Cerebellar cortex (tissue), 1 donor: ENCODE measurements around the gene RPL12.
"Not testable (repeated sequence)": the region's sequence is repeated elsewhere in the genome, so short reads cannot be mapped to it uniquely, and the experiment has no call there.

Source experiments
- DNase-seq: peaks from one replicate; pipeline ENCODE4 v3.0.0-alpha.2; 2015; ENCODE audit warnings: low spot score

The RPL12 gene

DNA sequence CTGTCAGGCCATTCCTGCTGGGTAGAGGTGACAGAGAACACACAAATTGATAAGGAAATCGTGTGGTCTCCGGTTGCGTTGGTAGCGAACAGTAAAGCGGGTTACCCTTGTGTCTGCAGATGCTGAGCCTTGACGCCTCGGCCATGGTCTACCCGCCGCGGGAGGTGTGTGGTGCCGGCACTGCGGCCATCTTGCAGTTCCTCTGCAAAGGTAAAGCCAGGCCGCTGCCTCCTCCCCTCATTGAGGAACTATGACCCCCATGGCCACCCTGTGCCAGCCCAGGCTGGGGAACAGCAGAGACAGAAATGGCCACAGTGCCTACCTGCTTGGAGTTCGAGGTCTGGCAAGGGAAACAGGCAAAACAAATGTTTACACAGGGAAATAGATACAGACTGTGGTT is 16.4 kb upstream of the RPL12 start:
- no peak for DNase-seq

DNA sequence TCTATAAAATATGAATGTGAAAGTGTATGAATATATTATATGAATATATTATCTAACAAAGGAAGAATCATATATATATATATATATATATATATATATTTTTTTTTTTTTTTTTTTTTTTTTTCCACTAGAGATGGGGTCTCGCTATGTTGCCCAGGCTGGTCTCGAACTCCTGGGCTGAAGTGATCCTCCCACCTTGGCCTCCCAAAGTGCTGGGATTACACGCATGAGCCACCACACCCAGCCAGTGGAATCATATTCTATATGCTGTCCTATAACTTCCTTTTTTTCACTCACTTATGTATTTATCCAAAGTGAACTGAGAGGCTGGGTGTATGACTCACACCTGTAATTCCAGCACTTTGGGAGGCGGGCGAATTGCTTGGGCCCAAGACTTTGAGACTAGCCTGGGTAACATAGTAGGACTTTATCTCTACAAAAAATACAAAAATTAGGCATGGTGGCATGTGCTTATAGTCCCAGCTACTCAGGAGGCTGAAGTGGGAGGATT is 15.3 kb upstream of the RPL12 start:
- not testable (repeated sequence) for DNase-seq

DNA sequence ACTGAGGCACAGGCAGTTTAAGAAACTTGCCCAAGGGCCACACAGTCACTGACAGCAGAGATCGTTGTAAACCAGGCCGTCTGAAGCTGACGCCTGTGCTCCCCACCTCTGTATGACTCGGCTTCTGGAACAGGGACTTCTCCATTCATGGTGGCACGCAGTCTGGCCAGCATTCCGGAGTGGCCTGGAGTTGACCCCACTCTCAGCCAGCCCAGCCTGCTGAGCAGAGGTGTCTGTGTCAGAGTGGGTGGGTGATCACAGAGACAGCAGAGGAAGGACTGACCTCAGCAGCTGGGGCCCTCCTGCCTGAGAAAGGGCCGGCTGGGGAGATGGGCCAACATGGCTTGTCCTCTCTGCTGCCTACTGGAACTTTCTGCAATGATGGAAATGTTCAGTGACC is 12.7 kb upstream of the RPL12 start:
- no peak for DNase-seq

DNA sequence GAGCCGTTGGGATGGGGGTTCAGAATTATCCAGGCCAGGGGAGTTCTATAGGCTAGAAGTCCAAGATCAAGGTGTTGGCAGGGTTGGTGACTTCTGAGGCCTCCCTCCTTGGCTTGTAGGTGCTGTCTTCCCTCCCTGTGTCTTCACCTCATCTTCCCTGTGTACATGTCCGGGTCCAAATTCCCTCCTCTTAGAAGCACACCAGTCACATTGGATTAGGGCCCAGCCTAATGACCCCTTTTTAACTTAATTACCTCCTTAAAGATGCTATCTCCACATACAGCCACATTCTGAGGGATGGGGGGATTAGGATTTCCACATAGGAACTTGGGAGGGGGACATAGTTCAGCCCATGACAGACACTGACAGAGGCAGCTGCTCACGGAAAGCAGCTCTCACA is 12.2 kb upstream of the RPL12 start:
- DNase-seq = no peak

DNA sequence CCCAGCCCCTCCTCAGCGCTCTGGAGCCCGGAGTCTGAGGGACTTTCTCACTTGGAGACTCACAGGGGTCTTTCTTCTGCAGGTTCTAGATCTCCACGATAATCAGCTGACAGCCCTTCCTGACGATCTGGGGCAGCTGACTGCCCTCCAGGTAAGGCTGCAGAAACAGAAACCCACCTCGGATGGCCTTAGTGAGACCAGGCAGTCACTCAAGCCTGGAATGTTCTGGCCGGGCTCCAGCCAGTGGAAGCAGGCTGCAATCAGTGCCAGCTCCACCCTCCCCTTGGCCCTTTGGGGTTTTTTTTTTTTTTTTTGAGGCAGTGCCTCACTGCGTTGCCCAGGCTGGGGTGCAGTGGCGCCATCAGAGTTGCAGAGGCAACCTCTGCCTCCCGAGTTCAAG is 7.7 kb upstream of the RPL12 start:
- DNase-seq = no peak

DNA sequence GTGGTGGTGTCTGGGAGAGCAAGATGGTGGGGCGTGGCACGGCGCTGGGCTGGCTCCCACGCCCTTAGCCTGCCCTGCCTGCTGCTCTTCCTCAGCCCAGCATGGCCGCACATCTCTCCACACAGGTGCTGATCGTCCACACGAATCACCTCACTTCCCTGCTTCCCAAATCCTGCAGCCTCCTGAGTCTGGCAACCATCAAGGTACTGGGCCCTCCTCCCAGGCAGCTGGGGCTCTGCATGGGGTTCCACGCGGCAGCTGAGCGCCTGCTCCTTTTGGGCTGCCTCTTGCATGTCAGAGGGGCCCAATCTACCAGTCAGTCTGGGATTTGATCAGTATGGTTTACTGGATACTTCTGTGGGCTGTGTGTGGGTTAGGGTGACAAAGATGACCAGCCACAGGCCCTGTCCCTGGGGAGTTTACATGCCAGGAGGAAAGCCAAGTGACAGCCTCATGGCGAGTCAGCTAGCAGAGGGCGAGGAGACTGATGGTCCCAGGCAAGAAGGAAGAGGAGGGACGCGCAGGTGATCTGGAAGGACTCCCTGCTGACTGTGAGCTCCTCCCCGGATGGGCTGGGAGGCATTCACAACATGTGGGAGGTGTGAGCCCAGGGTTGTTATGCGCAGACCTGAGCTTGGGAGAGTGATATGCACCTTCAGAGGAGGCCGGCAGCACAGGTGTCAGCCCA is 6.1 kb upstream of the RPL12 start:
- DNase-seq = peak; percentile 33

DNA sequence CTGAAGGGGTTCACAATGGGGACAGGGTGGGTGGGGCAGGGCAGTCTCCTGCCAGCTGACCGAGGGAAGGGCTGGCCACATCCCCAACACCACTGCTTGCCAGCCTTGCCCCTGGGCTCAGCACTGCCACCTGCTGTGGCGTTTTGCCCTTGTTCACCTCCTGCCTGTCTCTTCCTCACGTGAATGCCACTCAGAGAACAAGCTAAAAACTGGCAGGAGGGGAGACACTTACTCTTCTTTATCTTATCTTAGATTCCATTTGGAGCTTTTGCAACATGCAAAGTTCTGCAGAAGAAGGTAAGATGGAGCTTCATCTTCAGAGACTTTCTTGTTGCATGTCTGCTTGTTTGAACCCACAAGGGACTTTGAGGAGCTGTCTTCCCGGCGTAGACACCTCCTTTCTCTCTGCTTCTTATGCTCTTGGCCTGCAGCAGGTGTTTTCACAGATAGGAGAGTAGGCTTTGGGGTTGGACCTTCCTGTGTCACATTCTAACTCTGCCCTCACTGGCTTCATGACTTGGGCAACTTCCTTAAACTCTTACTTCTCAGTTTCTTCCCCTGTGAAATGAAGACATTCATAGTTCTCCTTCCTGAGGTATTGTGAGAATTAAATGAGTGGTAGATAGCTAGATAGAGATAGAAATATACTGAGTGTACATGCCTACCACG is 4.3 kb upstream of the RPL12 start:
- no peak for DNase-seq

DNA sequence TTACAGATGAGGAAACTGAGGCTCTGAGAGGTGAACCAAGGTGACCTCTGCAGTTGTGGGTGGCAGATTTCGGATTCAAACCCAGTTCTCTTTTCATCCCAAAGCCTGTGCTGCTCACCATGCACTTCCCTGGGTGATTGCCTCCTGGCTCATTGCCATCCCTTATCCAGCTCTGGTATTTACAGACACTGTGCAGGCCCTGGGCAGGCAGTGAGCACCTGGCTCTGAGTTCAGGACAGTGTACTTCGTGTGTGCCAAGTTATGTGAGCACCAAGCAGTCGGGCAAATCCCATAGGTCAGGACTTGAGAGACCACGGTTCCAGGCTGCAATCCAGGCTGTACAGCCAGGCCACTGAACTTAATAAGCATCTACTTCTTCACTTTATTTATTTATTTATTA is 1.5 kb upstream of the RPL12 start:
- DNase-seq = peak; percentile 25

DNA sequence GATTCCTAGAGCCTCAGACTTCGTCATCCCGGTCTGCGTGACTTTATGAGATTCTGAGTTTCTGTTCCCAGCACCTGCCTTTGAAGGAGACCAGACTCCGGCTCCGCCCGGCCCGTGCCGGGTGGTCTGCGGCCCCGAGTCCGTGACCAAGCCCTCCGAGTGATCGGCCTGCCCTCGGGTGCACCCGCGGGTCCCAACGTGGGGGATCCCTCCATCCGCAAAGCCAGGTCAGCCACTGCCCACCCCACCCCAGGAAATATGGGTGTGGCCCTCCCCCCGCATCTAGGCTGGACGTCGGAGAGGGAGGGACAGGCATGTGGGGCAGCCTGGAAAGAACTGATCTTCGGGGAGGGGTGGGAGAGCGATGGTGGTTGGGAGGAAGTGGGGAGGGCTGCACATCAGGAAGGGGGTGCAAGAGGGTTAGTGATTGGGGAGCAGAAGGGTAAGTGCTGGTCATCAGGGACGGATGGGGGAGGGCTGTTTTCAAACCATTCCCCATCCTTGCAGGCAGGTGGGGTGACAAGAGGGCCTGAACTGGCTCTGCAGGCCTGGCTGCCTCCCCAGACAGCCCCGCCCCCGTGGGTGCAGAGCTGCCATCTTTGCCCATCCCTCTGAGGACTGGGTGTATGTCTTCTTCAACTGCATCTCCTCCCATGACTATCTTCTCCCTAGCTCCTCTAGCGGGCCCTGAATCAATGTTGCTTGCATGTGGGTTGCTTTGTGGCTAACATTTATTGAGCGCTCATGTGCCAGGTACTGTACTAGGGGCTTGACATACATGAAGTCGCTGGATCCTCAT is 851 bp upstream of the RPL12 start:
- DNase-seq = peak; percentile 60

DNA sequence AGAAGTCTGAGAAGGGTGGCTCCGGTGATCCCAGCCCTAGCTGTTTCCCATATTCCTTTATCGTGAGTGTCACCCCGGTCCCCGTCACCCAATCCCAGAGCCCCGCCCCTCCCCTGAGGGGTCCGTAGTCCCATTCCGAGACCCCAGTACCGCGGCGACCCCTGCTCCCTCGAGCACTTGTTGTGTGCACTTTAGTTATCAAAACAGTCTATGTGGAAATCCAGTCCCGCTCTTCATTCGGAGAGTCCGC is 327 bp upstream of the RPL12 start:
- DNase-seq = no peak

DNA sequence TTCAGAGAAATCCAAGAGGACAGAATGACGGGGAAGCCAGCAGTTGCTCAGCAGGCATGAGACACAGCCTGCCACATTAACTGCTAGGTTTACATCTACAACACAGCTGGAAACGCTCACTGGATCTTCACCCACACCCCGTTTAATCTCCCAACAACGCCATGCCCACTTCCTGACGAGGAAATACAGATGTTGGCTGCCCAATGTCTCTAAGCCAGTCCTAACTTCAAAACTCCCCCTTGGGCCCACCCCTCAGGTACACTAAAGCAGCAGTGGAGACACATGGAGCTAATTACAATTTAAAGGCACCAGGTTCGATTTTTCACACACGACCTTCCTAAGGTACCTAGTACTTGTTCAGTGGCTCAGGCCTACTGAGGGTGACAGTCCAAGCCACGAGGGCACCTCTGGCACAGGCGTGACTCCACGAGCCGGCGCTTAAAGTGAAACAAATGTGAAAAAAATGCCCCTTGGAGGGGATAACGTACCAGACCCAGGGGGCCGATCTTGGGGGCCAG is 904 bp downstream of the RPL12 start:
- no peak for DNase-seq

DNA sequence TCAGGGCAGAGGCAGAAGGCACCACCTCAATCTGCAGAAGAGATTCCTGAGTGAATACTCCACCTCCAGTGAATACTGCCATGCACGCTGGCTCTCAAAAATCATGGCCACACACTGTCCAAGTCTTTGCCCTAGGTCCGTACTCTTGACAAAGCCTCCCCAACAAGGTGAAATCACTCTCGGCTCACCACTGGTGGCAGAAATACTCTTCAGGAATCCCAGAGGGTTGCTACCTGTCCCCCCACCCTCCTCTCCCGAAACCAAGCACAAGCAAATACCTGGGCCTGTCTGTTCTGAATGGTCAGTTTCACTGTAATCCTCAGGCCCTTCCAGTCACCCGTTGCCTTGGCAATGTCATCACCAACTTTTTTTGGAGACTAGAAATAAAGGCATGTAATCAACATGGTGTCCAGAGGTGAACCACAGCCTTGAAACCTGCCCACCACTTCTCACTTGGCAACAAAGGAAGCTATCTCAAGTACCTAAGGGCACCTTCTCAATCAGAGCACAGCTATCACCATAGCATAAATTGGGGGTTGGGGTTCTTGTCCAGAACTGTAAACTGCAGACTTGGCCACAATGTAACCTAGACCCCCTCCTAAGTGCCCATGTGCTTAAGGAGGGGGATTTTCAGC is 1.8 kb downstream of the RPL12 start:
- DNase-seq = no peak

DNA sequence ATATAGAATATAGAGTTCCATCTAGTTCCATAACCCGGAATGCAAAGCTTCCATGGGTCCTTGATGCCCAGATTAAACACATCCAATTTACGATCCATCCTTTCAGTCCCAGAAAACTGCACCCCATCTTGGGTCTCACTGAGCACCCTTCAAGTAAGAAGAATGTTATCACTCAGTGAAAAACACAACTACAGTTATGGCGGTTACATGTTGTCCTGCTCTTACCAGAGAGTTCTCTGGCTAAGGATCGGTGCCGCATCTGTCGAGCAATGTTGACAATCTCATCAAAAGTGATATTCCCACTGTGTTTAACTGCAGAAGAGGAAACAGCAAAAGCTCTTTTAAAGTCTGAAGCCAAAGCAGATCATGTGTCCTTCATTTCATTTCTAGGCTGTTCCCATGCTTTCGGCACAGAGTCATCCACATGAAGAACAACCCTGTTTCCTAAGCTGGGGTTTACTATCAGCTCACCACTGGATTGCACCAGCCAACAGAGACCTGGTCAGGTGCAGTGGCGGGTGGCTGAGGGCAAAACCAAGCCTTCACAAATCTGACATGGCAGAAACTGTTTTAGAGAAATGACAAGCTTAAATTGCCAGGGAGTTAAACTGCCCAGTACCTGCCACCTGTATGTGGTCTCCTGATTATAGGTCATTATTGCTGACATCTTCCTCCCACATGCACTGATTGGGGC is 2.9 kb downstream of the RPL12 start:
- DNase-seq = peak; percentile 22

DNA sequence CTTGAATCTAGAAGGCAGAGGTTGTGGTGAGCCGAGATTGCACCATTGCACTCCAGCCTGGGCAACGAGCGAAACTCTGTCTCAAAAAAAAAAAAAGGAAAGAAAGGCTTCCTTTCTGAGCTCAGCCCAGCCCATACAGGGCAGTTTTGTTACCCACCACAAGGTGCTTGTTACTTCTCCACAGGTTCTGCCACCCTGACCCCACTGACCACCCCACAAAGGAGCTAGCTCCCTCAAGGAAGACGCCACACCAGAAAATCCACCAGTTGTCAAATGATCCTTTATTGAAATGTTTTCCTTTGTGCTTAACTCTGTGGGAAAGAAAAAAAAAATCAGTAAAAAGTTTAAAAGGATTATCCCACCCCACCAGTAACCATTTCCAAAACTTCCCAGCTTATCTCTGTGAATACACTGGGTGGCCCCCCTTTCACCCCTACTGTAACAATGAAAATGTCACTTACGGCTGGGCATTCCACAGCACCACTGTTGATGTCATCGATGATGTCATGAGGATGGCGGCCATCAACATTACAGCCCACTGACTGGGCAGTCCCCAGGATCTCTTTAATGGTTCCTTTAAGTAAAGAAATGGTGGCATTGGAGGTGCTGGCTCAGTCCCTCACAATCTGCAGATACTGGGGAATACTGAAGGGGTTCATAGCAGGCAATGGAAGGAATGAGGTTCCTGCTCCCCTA is 3.6 kb downstream of the RPL12 start:
- DNase-seq = peak; percentile 21

DNA sequence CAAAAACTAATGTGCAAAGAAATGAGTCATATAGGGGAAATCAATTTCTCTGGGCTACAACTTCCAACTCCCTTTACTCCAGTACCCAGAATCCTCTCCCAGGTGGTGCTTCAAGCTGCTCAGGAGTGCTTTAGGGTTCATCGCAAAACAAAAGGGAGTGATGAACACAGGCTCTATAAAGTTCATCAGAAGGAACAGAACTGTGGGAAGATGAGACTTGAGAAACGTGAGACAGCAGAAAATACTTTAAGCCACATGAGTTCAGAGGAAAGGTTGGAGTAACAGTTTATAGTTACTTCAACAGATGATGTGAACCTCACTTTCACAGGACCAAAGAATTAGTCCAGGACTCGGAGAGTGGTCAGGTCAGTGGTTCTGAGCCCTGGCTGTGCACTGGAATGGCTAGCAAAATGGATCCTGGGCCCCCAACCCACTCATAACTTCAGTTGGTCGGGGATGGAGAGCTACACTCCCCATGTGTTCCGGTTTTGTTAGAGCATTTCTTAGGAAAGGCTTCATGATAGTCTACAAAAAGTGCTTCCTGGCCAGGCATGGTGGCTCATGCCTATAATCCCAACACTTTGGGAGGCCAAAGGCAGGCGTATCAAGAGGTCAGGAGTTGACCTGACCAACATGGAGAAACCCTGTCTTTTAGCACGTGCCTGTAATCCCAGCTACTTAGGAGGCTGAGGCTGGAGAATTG is 4.3 kb downstream of the RPL12 start:
- DNase-seq = peak; percentile 52

DNA sequence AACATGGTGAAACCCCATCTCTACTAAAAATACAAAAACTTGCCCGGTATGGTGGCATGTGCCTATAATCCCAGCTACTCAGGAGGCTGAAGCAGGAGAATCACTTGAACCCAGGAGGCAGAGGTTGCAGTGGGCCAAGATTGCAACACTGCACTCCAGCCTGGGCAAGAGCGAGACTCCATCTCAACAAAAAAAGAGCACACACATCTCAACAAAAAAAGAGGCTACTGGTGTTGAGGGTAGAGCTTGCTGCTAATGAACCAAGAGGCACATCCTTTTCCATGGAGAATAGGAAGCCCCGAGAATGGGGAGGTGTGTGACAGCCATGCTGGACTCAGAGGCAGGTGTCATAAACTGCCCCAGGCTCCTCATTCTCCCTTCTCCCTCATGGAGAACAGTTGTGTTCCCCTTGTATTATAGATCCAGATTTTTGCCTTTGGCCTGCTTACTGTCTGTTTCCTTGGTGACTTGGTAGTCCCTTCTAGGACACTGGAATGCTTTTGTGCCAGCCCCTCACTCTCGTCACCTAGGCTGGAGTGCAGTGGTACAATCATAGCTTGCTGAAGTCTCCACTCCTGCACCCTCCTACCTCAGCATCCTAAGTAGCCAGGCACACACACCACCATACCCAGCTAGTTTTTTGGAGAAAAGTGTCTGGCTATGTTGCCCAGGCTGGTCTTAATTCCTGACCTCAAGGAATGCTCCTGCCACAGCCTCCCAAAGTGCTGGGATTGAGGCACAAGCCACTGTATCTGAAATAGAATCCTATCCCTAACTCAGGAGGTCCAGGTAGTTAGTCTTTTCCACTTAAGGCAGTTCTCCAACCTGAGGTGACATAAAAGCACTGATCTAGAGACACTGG is 5.1 kb downstream of the RPL12 start:
- peak; percentile 62 for DNase-seq

DNA sequence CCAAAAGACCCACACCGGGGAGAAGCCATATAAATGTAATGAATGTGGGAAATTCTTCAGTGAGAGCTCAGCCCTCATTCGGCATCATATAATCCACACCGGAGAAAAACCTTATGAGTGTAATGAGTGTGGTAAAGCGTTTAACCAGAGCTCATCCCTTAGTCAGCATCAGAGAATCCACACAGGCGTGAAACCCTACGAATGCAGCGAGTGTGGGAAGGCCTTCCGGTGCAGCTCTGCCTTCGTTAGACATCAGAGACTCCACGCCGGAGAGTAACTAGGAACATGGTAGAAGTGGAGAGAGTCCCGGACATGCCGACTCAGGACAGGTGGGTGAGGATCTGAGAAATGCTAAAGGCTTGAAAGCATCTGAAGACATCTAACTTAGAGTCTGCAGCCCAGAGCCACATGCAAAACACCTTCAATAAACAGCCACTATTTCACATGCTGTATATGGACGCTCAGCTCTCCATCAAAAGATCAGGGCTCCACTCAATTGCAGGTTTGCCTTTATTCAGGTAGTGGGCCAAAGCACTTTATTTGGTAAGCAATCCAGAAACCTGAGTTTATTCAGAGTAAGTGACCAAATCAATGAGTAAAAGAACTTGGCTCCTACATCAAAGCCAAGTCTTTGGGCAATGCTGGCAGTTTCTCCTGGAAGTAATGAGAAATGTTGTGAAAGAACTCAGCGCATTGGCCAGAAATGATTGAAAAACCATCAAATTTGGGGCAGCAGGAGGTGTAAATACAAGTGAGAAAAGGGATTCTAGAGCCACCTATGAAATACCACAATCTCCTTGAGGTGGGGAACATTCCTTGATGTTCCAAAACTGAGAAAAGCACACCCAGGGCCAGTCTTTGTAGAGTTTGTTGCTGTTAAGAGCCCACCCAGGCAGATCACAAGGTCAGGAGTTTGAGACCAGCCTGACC is 6.0 kb downstream of the RPL12 start:
- peak; percentile 60 for DNase-seq

DNA sequence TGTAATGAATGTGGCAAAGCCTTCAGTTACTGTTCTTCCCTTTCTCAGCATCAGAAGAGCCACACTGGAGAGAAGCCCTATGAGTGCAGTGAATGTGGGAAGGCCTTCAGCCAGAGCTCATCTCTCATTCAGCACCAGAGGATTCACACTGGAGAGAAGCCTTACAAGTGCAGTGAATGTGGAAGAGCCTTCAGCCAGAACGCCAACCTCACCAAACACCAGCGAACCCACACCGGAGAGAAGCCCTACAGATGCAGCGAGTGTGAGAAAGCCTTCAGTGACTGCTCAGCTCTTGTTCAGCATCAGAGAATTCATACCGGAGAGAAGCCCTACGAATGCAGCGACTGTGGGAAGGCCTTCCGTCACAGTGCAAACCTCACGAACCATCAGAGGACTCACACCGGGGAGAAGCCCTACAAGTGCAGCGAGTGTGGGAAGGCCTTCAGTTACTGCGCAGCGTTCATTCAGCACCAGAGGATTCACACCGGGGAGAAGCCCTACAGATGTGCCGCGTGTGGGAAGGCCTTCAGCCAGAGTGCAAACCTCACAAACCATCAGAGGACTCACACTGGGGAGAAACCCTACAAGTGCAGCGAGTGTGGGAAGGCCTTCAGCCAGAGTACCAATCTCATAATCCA is 6.8 kb downstream of the RPL12 start:
- DNase-seq = peak; percentile 52
